HepG2 (cell line): ENCODE results near the gene STUM. TPM values are rescaled to one million over a fixed set of nuclear protein-coding genes. Genes with fewer than 3 reads are reported as not detected.

Source experiments
- ATAC-seq: fragments of 200-7000 bp; cut with Tn5 transposase; 3 replicates; pipeline ENCODE4 v1.9.1; 2020; ENCODE audit warnings: mild to moderate bottlenecking, moderate library complexity
- BruUV-seq: library from RNA; stranded (reverse); fragments of 400-500 nt; replicated peaks from 2 replicates; lab custom pipeline; 2021; lab: Mats Ljungman, UMichigan
- CTCF ChIA-PET: fragments of 300-600 bp; formaldehyde crosslinking; extraction: SDS; loops from one replicate; lab custom pipeline; 2021; ENCODE audit warnings: low total read pairs, inconsistent platforms, low intra/inter-chr PET ratio; lab: Yijun Ruan, JAX
- POLR2A ChIA-PET: fragments of 350-600 bp; sonication (Branson Sonifier 250); formaldehyde crosslinking; loops from one replicate; lab custom pipeline; 2020; ENCODE audit warnings: antibody characterized with exemption, inconsistent platforms; lab: Yijun Ruan, JAX
- DNase-seq: peaks from one replicate; pipeline ENCODE4 v3.0.0-alpha.2; 2015; ENCODE audit warnings: low spot score
- FAIRE-seq: peaks from 3 replicates; lab custom pipeline; 2011; peaks lifted over from hg19 to GRCh38; lab: Jason Lieb, UNC
- H2AFZ ChIP-seq: one replicate; pipeline ENCODE4 v1.6.1; 2011; ENCODE audit warnings: low read length, inconsistent platforms
- H3K27ac ChIP-seq: fragments of 300-600 bp; 3 replicates; pipeline ENCODE4 v1.8.0; 2011; ENCODE audit warnings: mixed run types, mild to moderate bottlenecking, mixed read lengths, low read length, inconsistent platforms; ENCODE audit not compliant: insufficient read depth; ENCODE audit errors: extremely low read length
- H3K27me3 ChIP-seq, 2 experiments: fragments of 200-600 bp in 1 of 2; 2 replicates in 1 of 2; 3 replicates in 1 of 2; pipeline versions ENCODE4 v1.6.0 to v1.8.0; 2011; ENCODE audit warnings: low read length in 2 of 2, mild to moderate bottlenecking in 2 of 2, moderate library complexity in 2 of 2, inconsistent platforms in 1 of 2; ENCODE audit not compliant: insufficient read depth in 2 of 2, control insufficient read depth in 1 of 2
- H3K36me3 ChIP-seq, 2 experiments: fragments of 200-600 bp in 1 of 2; replicated peaks in 1 of 2; 2 replicates in 1 of 2; 3 replicates in 1 of 2; pipeline versions ENCODE4 v1.5.1 to v1.8.0; 2011; ENCODE audit warnings: low read length in 2 of 2, inconsistent platforms in 1 of 2; ENCODE audit not compliant: insufficient read depth in 2 of 2, control insufficient read depth in 1 of 2
- H3K4me1 ChIP-seq: 2 replicates; pipeline ENCODE4 v1.5.1; 2012; ENCODE audit warnings: low read length, inconsistent platforms; ENCODE audit not compliant: insufficient read depth
- H3K4me2 ChIP-seq: 2 replicates; pipeline ENCODE4 v1.6.0; 2011; ENCODE audit warnings: low read depth, low read length, inconsistent platforms
- H3K4me3 ChIP-seq, 3 experiments: fragments of 200-600 bp in 1 of 3; sonication (generic), shearing (Covaris generic) in 1 of 3; replicated peaks in 1 of 3; 2 replicates each; pipeline ENCODE4 v1.5.1; 2011 to 2016; ENCODE audit warnings: low read length in 3 of 3, inconsistent platforms in 2 of 3, low read depth in 2 of 3, mild to moderate bottlenecking in 2 of 3, control low read depth in 1 of 3, mixed read lengths in 1 of 3; ENCODE audit not compliant: insufficient read depth in 1 of 3
- H3K79me2 ChIP-seq: one replicate; pipeline ENCODE4 v1.6.1; 2011; ENCODE audit warnings: low read length, inconsistent platforms; ENCODE audit not compliant: insufficient read depth
- H3K9ac ChIP-seq: 2 replicates; pipeline ENCODE4 v1.6.0; 2011; ENCODE audit warnings: mild to moderate bottlenecking, low read depth, low read length, inconsistent platforms; ENCODE audit not compliant: insufficient read depth
- H3K9me3 ChIP-seq: 2 replicates; pipeline ENCODE4 v1.5.1; 2012; ENCODE audit warnings: mild to moderate bottlenecking, low read length
- H4K20me1 ChIP-seq: 2 replicates; pipeline ENCODE4 v1.6.0; 2011; ENCODE audit warnings: inconsistent platforms, mild to moderate bottlenecking, low read length, moderate library complexity; ENCODE audit not compliant: insufficient read depth
- HHEX ChIP-seq: IDR thresholded peaks from 2 replicates; pipeline ENCODE4 v1.6.1; 2016; ENCODE audit warnings: control low read depth
- RFX5 ChIP-seq: IDR thresholded peaks from 2 replicates; pipeline ENCODE4 v1.6.1; 2011; ENCODE audit warnings: low read depth, low read length, improper control_type of control experiment
- ZBTB20 ChIP-seq: sonication (generic); formaldehyde crosslinking; IDR thresholded peaks from 2 replicates; pipeline ENCODE4 v1.8.1; 2023; ENCODE audit warnings: missing genetic modification reagents, low read depth, mild to moderate bottlenecking, borderline replicate concordance
- ZMYM3 ChIP-seq: sonication (generic); formaldehyde crosslinking; IDR thresholded peaks from 2 replicates; pipeline ENCODE4 v1.5.1; 2020; ENCODE audit warnings: mild to moderate bottlenecking, missing genetic modification reagents
- ZNF83 ChIP-seq: sonication (generic); formaldehyde crosslinking; IDR thresholded peaks from 2 replicates; pipeline ENCODE4 v1.4.0; 2020; ENCODE audit warnings: missing genetic modification reagents, mild to moderate bottlenecking, borderline replicate concordance
- ZNF841 ChIP-seq: sonication (generic); formaldehyde crosslinking; IDR thresholded peaks from 2 replicates; pipeline ENCODE4 v1.8.1; 2023; ENCODE audit warnings: missing genetic modification reagents, borderline replicate concordance
- WGBS: methylation state at CpG from one replicate; pipeline ENCODE4 v1.1.6; 2017; ENCODE audit warnings: low lambda C conversion rate; 5-methylcytosine and 5-hydroxymethylcytosine counted together
- in situ Hi-C: cut with HindIII; loops from 2 replicates; pipeline ENCODE4 v1.10.0; 2017; ENCODE audit warnings: low pct_unique_long_range_greater_than_20kb; ENCODE audit not compliant: extremely low pct_ligation_motif_present
- intact Hi-C: fragments of 100-400 bp; cut with micrococcal nuclease; formaldehyde crosslinking; loops from one replicate; pipeline ENCODE4 v1.10.0; 2022; ENCODE audit not compliant: unreplicated experiment
- polyA plus RNA-seq, 8 experiments: library from polyadenylated mRNA; depleted of rRNA in 3 of 8; stranded (reverse) in 7 of 8; unstranded in 1 of 8; fragments of >200 nt; fragmentation: Illumina TruSeq in 4 of 8; extraction: Trizol in 4 of 8; gene quantifications; 2 replicates each; pipeline versions ENCODE4 v1.2.1 to v1.2.3, GENCODE V29; 2011 to 2016; ENCODE audit warnings: low read depth in 4 of 8, missing spikeins in 1 of 8, mixed read lengths in 1 of 8; ENCODE audit not compliant: insufficient read depth in 1 of 8
- total RNA-seq, 5 experiments: library from RNA; depleted of rRNA; stranded (reverse); fragments of >200 nt; fragmentation: Illumina TruSeq; extraction: Trizol; gene quantifications; 2 replicates each; pipeline ENCODE4 v1.2.3, GENCODE V29; 2016; ENCODE audit warnings: low read depth in 1 of 5
- TF ChIP-seq, protein P1 (sequence below): sonication (generic); formaldehyde crosslinking; IDR thresholded peaks from 2 replicates; pipeline ENCODE4 v1.9.0; 2022; ENCODE audit warnings: low read depth, missing genetic modification reagents
- TF ChIP-seq, protein P2 (sequence below): sonication (generic); formaldehyde crosslinking; IDR thresholded peaks from 2 replicates; pipeline ENCODE4 v1.8.1; 2022; ENCODE audit warnings: low read depth, mild to moderate bottlenecking, missing genetic modification reagents

Gene STUM
- total and polyA plus RNA-seq, 2 of the 13 experiments (the other 11 are each of a cell fraction or from before 2014, with no cell fraction given): not detected

DNA sequence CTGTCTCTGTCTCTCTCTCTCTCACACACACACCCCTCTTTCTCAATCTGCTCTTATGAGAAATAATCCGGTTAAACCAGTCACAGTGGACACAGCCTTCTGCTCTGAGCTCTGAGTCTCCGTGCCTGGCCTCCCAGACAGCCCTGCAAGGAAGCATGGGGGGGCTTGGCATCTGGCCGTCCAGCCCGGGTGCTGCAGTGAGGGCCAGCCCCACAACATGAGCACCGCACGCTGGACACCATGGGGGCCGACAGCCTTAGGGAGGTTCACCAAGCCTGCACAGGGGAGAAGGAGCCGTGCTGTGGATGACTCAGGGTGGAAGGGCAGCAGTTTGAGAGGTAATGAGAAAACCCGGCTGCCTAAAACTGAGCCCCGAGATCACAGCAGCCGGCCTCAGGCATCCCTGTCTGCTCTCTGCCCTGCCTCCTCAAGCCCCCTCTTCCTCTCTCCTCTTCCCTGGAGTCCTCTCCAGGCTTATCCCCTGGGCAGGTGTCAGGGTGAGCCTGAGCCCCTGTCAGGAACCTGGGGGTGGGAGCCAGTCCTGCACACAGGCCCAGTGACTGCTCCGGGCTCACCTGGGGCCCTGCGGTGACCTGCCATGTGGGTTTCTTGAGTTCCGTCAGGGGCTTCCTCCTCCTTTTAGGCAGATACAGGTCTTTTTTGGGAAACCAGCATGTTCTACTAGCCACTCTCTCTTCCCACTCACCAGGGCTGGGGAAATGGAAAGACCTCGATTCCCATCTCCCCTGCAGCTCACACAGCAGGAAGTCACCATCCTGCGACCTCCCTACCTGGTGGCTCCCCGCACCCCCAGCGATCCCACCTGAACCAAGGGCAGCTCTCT, 97.7 kb downstream of the STUM start:
- POLR2A ChIA-PET: no interaction called here
- in situ Hi-C loops: no loop called here
- Histone ChIP-seq H3K4me1 (no peaks in the 10 kb centered on the region), H2AFZ (no peak overlapping the region), H3K27ac (no peak overlapping the region), H3K79me2 (no peaks in the 10 kb centered on the region), H3K9me3 (no peaks in the 10 kb centered on the region), H3K27me3 (peaks cover 13 to 74% of the 10 kb centered on the region in 2 experiments; a peak in 4 of 5 replicates), H4K20me1 (no peaks in the 10 kb centered on the region), H3K9ac (no peak overlapping the region), H3K4me3 (no peak overlapping the region), H3K4me2 (no peak overlapping the region), H3K36me3 (no peaks in the 10 kb centered on the region)
- no TSS peak for BruUV-seq
- TF ChIP-seq, protein P1, sequence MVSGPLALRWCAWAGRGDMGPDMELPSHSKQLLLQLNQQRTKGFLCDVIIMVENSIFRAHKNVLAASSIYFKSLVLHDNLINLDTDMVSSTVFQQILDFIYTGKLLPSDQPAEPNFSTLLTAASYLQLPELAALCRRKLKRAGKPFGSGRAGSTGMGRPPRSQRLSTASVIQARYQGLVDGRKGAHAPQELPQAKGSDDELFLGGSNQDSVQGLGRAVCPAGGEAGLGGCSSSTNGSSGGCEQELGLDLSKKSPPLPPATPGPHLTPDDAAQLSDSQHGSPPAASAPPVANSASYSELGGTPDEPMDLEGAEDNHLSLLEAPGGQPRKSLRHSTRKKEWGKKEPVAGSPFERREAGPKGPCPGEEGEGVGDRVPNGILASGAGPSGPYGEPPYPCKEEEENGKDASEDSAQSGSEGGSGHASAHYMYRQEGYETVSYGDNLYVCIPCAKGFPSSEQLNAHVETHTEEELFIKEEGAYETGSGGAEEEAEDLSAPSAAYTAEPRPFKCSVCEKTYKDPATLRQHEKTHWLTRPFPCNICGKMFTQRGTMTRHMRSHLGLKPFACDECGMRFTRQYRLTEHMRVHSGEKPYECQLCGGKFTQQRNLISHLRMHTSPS (CRISPR knock-in tag): no peak
- TF ChIP-seq RFX5 (no peak), ZMYM3 (CRISPR knock-in tag) (no peak), ZBTB20 (no peak), ZNF841 (CRISPR knock-in tag) (no peak), HHEX (CRISPR knock-in tag) (no peak), ZNF83 (CRISPR knock-in tag) (no peak)
- TF ChIP-seq, protein P2, sequence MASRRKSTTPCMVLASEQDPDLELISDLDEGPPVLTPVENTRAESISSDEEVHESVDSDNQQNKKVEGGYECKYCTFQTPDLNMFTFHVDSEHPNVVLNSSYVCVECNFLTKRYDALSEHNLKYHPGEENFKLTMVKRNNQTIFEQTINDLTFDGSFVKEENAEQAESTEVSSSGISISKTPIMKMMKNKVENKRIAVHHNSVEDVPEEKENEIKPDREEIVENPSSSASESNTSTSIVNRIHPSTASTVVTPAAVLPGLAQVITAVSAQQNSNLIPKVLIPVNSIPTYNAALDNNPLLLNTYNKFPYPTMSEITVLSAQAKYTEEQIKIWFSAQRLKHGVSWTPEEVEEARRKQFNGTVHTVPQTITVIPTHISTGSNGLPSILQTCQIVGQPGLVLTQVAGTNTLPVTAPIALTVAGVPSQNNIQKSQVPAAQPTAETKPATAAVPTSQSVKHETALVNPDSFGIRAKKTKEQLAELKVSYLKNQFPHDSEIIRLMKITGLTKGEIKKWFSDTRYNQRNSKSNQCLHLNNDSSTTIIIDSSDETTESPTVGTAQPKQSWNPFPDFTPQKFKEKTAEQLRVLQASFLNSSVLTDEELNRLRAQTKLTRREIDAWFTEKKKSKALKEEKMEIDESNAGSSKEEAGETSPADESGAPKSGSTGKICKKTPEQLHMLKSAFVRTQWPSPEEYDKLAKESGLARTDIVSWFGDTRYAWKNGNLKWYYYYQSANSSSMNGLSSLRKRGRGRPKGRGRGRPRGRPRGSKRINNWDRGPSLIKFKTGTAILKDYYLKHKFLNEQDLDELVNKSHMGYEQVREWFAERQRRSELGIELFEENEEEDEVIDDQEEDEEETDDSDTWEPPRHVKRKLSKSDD (CRISPR knock-in tag): no peak
- ATAC-seq: no peak
- intact Hi-C loops: no loop called here
- CTCF ChIA-PET: no interaction called here
- no peak for DNase-seq
- FAIRE-seq: no peak
- WGBS: 26% methylated on average over 7 of the region's 18 CpGs
